Pancreas (tissue), 10 donors: ENCODE results near the gene THRSP. TPM values are rescaled to one million over a fixed set of nuclear protein-coding genes. Genes with fewer than 3 reads are reported as not detected.

Experiments used
- ATAC-seq, 4 donors: fragments of 200-7000 bp; cut with Tn5 transposase; one replicate each; pipeline versions ENCODE4 v1.8.0 to v1.9.1; 2020; ENCODE audit warnings: mild to moderate bottlenecking in 4 of 4, moderate library complexity in 4 of 4
- DNase-seq, 6 donors: peaks; one replicate each; pipeline ENCODE4 v3.0.0-alpha.2; 2020
- FAIRE-seq: peaks from 2 replicates; lab custom pipeline; 2012; peaks lifted over from hg19 to GRCh38; lab: Jason Lieb, UNC
- H3K27ac ChIP-seq, 4 donors: fragments of 200-600 bp; sonication (generic); 1 replicate in 3 of 4; 2 replicates in 1 of 4; pipeline versions ENCODE4 v1.5.0 to v1.8.0; 2020
- H3K27me3 ChIP-seq, 4 donors: fragments of 200-600 bp; one replicate each; pipeline ENCODE4 v1.8.0; 2021
- H3K36me3 ChIP-seq, 3 donors: fragments of 200-600 bp; sonication (generic) in 1 of 3; one replicate each; pipeline versions ENCODE4 v1.5.0 to v1.8.0; 2020 to 2021
- H3K4me1 ChIP-seq, 3 donors: fragments of 200-600 bp; one replicate each; pipeline ENCODE4 v1.8.0; 2021
- H3K4me3 ChIP-seq, 4 donors: fragments of 200-600 bp; sonication (generic) in 2 of 4; one replicate each; pipeline versions ENCODE4 v1.5.0 to v1.8.0; 2020 to 2021
- H3K9me3 ChIP-seq, 4 donors: fragments of 200-600 bp; one replicate each; pipeline ENCODE4 v1.8.0; 2021
- CTCF ChIP-seq, 4 donors: fragments of 200-600 bp; sonication (generic) in 3 of 4; IDR thresholded peaks; one replicate each; pipeline versions ENCODE4 v1.5.0 to v1.8.0; 2021; ENCODE audit warnings: antibody characterized with exemption in 4 of 4
- WGBS, 2 donors: extraction: QIAGEN DNeasy Blood & Tissue Kit; methylation state at CpG; one replicate each; pipeline ENCODE4 v1.1.7; 2013; 5-methylcytosine and 5-hydroxymethylcytosine counted together
- intact Hi-C, 3 donors: fragments of 100-400 bp; cut with DNase I; formaldehyde crosslinking; loops; one replicate each; pipeline versions ENCODE4 v1.11.1 to v1.14.2; 2022
- polyA plus RNA-seq, 2 donors: library from polyadenylated mRNA; stranded (reverse); fragments of 200-250 nt; gene quantifications; one replicate each; pipeline ENCODE4 v1.2.3, GENCODE V29; 2013
- total RNA-seq, 6 donors: library from RNA; stranded (reverse); fragmentation: NEBNext Ultra II Directional in 4 of 6; extraction: Animal tissue kit (Norgen Biotek cat#: 25700) in 4 of 6; gene quantifications; one replicate each; pipeline versions ENCODE4 v1.2.1 to v1.2.4, GENCODE V29; 2021 to 2023
- donor health status: healthy with polysubstance abuse.
- donor health status: DM: no; HTN: no; CAD: no; lungs with moderate emphysema.
- donor health status: DM: no; HTN: no; CAD: no.
- donor health status: control.
- donor health status: control.
- donor health status: Bipolar disorder and iron deficiency.
- donor health status: DM: yes; HTN: yes; CAD: no.
- donor health status: DM: no; HTN: no; CAD: no.
- donor health status: DM: no; HTN: no; CAD: no.
- donor health status: DM: yes; HTN: yes; CAD: no.

THRSP gene
- total and polyA plus RNA-seq, 8 donors: 0.63 to 9.2 (median 3.9) TPM; not detected in 4

GRCh38 chr11:78094250-78094649 lies 30.6 kb downstream of the THRSP start:
- WGBS, 2 donors: 92 to 94% methylated on average over 2 of the region's 2 CpGs

GRCh38 chr11:78097666-78098385 lies 34.2 kb downstream of the THRSP start:
- Histone ChIP-seq H3K27ac (no peak overlapping the region), H3K27me3 (no peaks in the 10 kb centered on the region), H3K4me1 (no peaks in the 10 kb centered on the region), H3K4me3 (no peak overlapping the region), H3K9me3 (no peaks in the 10 kb centered on the region), H3K36me3 (no peaks in the 10 kb centered on the region)
- no peak for TF ChIP-seq CTCF (IDR thresholded peaks at IDR 0.05)
- FAIRE-seq (no peak), DNase-seq (no peak), ATAC-seq (no peak)
- intact Hi-C loops: no loop called here
- WGBS, 2 donors: 92 to 93% methylated on average over 7 of the region's 7 CpGs

More at GRCh38 chr11:78094250-78094649, 30.6 kb downstream of the THRSP start:
- no peak overlapping the region for H3K4me3 ChIP-seq
- H3K27me3 ChIP-seq: no peaks in the 10 kb centered on the region
- no peak for FAIRE-seq
- H3K9me3 ChIP-seq: no peaks in the 10 kb centered on the region
- H3K4me1 ChIP-seq: no peaks in the 10 kb centered on the region
- intact Hi-C loops: no loop called here
- no peak for TF ChIP-seq CTCF (IDR thresholded peaks at IDR 0.05)
- ATAC-seq: no peak
- H3K36me3 ChIP-seq: no peaks in the 10 kb centered on the region
- DNase-seq: no peak
- H3K27ac ChIP-seq: no peak overlapping the region

- no peaks in the 10 kb centered on the region for H3K36me3 ChIP-seq
- no peak overlapping the region for H3K27ac ChIP-seq
- intact Hi-C loops: no loop called here
- DNase-seq (no peak), ATAC-seq (no peak), FAIRE-seq (no peak)
- WGBS, 2 donors: 91 to 94% methylated on average over 4 of the region's 4 CpGs
- H3K27me3 ChIP-seq: no peaks in the 10 kb centered on the region
- TF ChIP-seq CTCF (IDR thresholded peaks at IDR 0.05): no peak
- H3K9me3 ChIP-seq: no peaks in the 10 kb centered on the region
- no peak overlapping the region for H3K4me3 ChIP-seq
- H3K4me1 ChIP-seq: no peaks in the 10 kb centered on the region
Measured at GRCh38 chr11:78099666-78100065, 36.0 kb downstream of the THRSP start.

GRCh38 chr11:78100261-78100660 lies 36.6 kb downstream of the THRSP start:
- DNase-seq (no peak), ATAC-seq (peak in 1 of 4 donors; percentile 54), FAIRE-seq (no peak)
- Histone ChIP-seq H3K36me3 (no peaks in the 10 kb centered on the region), H3K4me1 (no peaks in the 10 kb centered on the region), H3K27ac (no peak overlapping the region), H3K27me3 (no peaks in the 10 kb centered on the region), H3K4me3 (no peak overlapping the region), H3K9me3 (no peaks in the 10 kb centered on the region)
- no peak for TF ChIP-seq CTCF (IDR thresholded peaks at IDR 0.05)
- WGBS, 2 donors: 75 to 81% methylated on average over 5 of the region's 5 CpGs
- intact Hi-C loops: no loop called here
